Hematopoietic multipotent progenitor cell treated with erythropoietin and hydrocortisone succinate and interleukin-3 and kit ligand, for 6 days (in vitro differentiated cells): ENCODE measurements around the gene SERPINB8.

ENCODE experiments used
- DNase-seq: peaks from one replicate; pipeline ENCODE4 v3.0.0-alpha.2; 2015

SERPINB8 gene

GRCh38 chr18:64019922-64020756 is 50.3 kb downstream of the SERPINB8 start:
- DNase-seq = no peak

- DNase-seq = no peak
Measured at GRCh38 chr18:64026350-64026749, 56.5 kb downstream of the SERPINB8 start.

GRCh38 chr18:64027931-64028695 is 58.2 kb downstream of the SERPINB8 start:
- no peak for DNase-seq

- DNase-seq = no peak
Measured at GRCh38 chr18:64029096-64029495, 59.2 kb downstream of the SERPINB8 start.

- DNase-seq = no peak
Measured at GRCh38 chr18:64031411-64031810, 61.5 kb downstream of the SERPINB8 start.

GRCh38 chr18:64032312-64032711 is 62.4 kb downstream of the SERPINB8 start:
- DNase-seq = no peak

- peak; percentile 62 for DNase-seq
Measured at GRCh38 chr18:64037812-64038414, 68.0 kb downstream of the SERPINB8 start.
